HCT116 (cell line): ENCODE data around the gene RNF151. TPM values are rescaled to one million over a fixed set of nuclear protein-coding genes. Genes with fewer than 3 reads are reported as not detected.

Source experiments
- ATAC-seq: fragments of 200-7000 bp; cut with Tn5 transposase; 2 replicates; pipeline ENCODE4 v1.9.1; 2020; ENCODE audit warnings: mild to moderate bottlenecking, moderate library complexity
- BruUV-seq: library from RNA; stranded (reverse); fragments of 400-500 nt; replicated peaks from 2 replicates; lab custom pipeline; 2021; lab: Mats Ljungman, UMichigan
- CTCF ChIA-PET: fragments of 300-600 bp; sonication (Branson Sonifier 250); formaldehyde crosslinking; loops from one replicate; lab custom pipeline; 2021; ENCODE audit warnings: antibody characterized with exemption; lab: Charles Lee
- POLR2A ChIA-PET: fragments of 300-600, 350-600 bp; sonication (Branson Sonifier 250); formaldehyde crosslinking; loops from one replicate; lab custom pipeline; 2021; ENCODE audit warnings: antibody characterized with exemption; lab: Charles Lee
- RAD21 ChIA-PET, 2 experiments: fragments of 300-600 bp; sonication (Branson Sonifier 250); formaldehyde crosslinking; loops; one replicate each; lab custom pipeline; 2023; ENCODE audit warnings: low total read pairs in 2 of 2; ENCODE audit not compliant: uncharacterized antibody in 2 of 2, unreplicated experiment in 2 of 2, low non-redundant PET in 1 of 2; lab: Charles Lee
- DNase-seq: peaks from one replicate; pipeline ENCODE4 v3.0.0-alpha.2; 2010; ENCODE audit warnings: low read depth, low spot score
- H2AFZ ChIP-seq: fragments of 200-600 bp; shearing (Covaris generic), sonication (generic); 2 replicates; pipeline ENCODE4 v1.6.1; 2017; ENCODE audit warnings: low read depth, mixed run types, mixed read lengths, antibody characterized with exemption, low read length; ENCODE audit not compliant: poor library complexity, severe bottlenecking
- H3K27ac ChIP-seq: 2 replicates; pipeline ENCODE4 v1.5.1; 2012; ENCODE audit warnings: low read depth, low read length
- H3K27me3 ChIP-seq: fragments of 200-600 bp; sonication (generic); 2 replicates; pipeline ENCODE4 v1.6.1; 2016; ENCODE audit warnings: mixed run types, low read length, mixed read lengths; ENCODE audit not compliant: insufficient read depth
- H3K36me3 ChIP-seq, 2 experiments: fragments of 200-500 bp in 1 of 2; fragments of 200-600 bp in 1 of 2; sonication (Bioruptor generic) in 1 of 2; sonication (generic) in 1 of 2; 2 replicates each; pipeline versions ENCODE4 v1.5.1 to v1.6.1; 2014 to 2016; ENCODE audit warnings: low read length in 2 of 2, inconsistent platforms in 1 of 2, mixed read lengths in 1 of 2, mixed run types in 1 of 2; ENCODE audit not compliant: insufficient read depth in 2 of 2, control insufficient read depth in 1 of 2
- H3K4me1 ChIP-seq, 2 experiments: fragments of 200-600 bp in 1 of 2; sonication (generic) in 1 of 2; 2 replicates each; pipeline versions ENCODE4 v1.5.1 to v1.6.1; 2012 to 2017; ENCODE audit warnings: low read length in 2 of 2, inconsistent platforms in 1 of 2, mild to moderate bottlenecking in 1 of 2, mixed read lengths in 1 of 2, mixed run types in 1 of 2, moderate library complexity in 1 of 2; ENCODE audit not compliant: insufficient read depth in 2 of 2, control insufficient read depth in 1 of 2
- H3K4me2 ChIP-seq: fragments of 200-600 bp; sonication (generic); 2 replicates; pipeline ENCODE4 v1.6.1; 2017; ENCODE audit warnings: mixed run types, low read length, mixed read lengths
- H3K4me3 ChIP-seq, 2 experiments: fragments of 200-600 bp in 1 of 2; sonication (generic) in 1 of 2; replicated peaks in 1 of 2; 2 replicates each; pipeline ENCODE4 v1.5.1; 2011 to 2016; ENCODE audit warnings: low read length in 2 of 2, control low read depth in 1 of 2, low read depth in 1 of 2, mild to moderate bottlenecking in 1 of 2, mixed read lengths in 1 of 2, mixed run types in 1 of 2
- H3K79me2 ChIP-seq: fragments of 200-600 bp; sonication (generic); 2 replicates; pipeline ENCODE4 v1.6.1; 2017; ENCODE audit warnings: mild to moderate bottlenecking, mixed run types, low read length, moderate library complexity, mixed read lengths; ENCODE audit not compliant: insufficient read depth
- H3K9ac ChIP-seq: fragments of 200-600 bp; sonication (generic); 2 replicates; pipeline ENCODE4 v1.6.1; 2016; ENCODE audit warnings: low read length, mixed read lengths
- H3K9me2 ChIP-seq: fragments of 200-600 bp; sonication (generic), shearing (Covaris generic); 2 replicates; pipeline ENCODE4 v1.6.1; 2017; ENCODE audit warnings: mixed run types, mild to moderate bottlenecking, moderate library complexity; ENCODE audit not compliant: insufficient read depth
- H3K9me3 ChIP-seq, 2 experiments: fragments of 200-500 bp in 1 of 2; fragments of 200-600 bp in 1 of 2; sonication (Bioruptor generic) in 1 of 2; sonication (generic) in 1 of 2; 2 replicates each; pipeline ENCODE4 v1.6.1; 2014 to 2017; ENCODE audit warnings: low read length in 2 of 2, mixed read lengths in 2 of 2, inconsistent platforms in 1 of 2, low read depth in 1 of 2, mild to moderate bottlenecking in 1 of 2, mixed run types in 1 of 2, moderate library complexity in 1 of 2; ENCODE audit not compliant: control insufficient read depth in 1 of 2, insufficient read depth in 1 of 2
- H4K20me1 ChIP-seq: fragments of 200-600 bp; sonication (generic), shearing (Covaris generic); 2 replicates; pipeline ENCODE4 v1.6.1; 2017; ENCODE audit warnings: mixed run types, mild to moderate bottlenecking, moderate library complexity; ENCODE audit not compliant: insufficient read depth
- CBX3 ChIP-seq: IDR thresholded peaks from 2 replicates; pipeline ENCODE4 v1.6.1; 2012; ENCODE audit warnings: low read depth
- EZH2phosphoT487 ChIP-seq: fragments of 200-600 bp; IDR thresholded peaks from 2 replicates; pipeline ENCODE4 v1.6.1; 2018; ENCODE audit warnings: antibody characterized with exemption, borderline replicate concordance
- SIN3A ChIP-seq: IDR thresholded peaks from 2 replicates; pipeline ENCODE4 v1.6.1; 2012; ENCODE audit warnings: low read depth
- SRF ChIP-seq: IDR thresholded peaks from 2 replicates; pipeline ENCODE4 v1.6.1; 2012; ENCODE audit warnings: low read depth
- TCF7L2 ChIP-seq: IDR thresholded peaks from 2 replicates; pipeline ENCODE4 v1.7.0; 2011; ENCODE audit warnings: borderline replicate concordance, inconsistent platforms; ENCODE audit not compliant: insufficient read depth, insufficient read length; ENCODE audit errors: extremely low read depth
- ZFX ChIP-seq: fragments of 450-650 bp; IDR thresholded peaks from 2 replicates; pipeline ENCODE4 v1.6.1; 2017
- intact Hi-C: fragments of 100-400 bp; cut with micrococcal nuclease; formaldehyde crosslinking; loops from 2 replicates; pipeline ENCODE4 v1.10.0; 2022
- total RNA-seq: library from RNA; stranded (reverse); gene quantifications from one replicate; pipeline ENCODE4 v1.2.1, GENCODE V29; 2021; ENCODE audit not compliant: unreplicated experiment
- TF ChIP-seq, protein P1 (sequence below): IDR thresholded peaks from 2 replicates; pipeline ENCODE4 v1.6.1; 2012; ENCODE audit warnings: low read depth

Gene RNF151
- total RNA-seq, 1 experiment from 2014 or later, result 0.30 TPM

DNA sequence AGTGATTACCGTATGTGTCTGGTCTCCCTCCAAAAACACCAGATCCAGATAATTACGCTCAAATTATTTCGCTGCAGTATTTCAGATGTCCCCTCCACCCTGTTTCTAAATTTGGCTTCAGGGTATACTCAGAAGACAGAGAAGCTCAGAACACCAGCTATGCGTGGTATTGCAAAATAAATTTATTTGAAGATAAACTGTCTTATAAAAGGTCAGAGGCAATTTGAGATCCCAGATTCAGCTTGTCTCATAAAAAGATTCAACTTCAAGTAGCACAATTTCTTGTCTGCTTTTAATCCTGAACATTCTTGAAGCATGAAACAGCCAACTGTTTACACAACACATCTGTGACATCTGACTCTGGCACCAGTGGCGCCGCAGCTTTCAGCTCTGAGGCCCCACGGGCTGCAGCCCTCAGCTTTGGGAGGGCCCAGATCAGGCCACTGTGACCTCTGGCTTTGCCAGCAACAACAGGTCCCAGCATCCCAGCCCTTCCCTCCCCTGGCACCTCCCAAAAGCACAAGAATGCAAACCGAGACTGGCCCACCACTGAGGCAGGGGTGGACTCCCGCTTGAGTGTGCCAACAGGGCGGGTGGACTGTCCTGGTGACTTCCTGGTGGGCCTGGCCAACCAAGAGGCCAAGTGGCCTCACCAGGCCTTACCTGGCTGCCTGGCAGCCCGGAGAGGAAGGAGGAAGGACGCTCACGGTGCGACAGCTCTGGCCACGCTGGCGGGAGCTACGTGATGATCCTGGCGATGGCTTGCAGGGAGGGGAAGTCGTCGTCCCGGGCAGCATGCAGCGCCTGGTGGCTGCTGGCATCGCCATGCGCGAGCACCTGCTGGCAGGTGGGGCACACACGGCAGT is 31.1 kb downstream of the RNF151 start:
- DNase-seq (no peak), ATAC-seq (no peak)
- RAD21 ChIA-PET, result no interaction called here
- Histone ChIP-seq H3K4me3 (no peak overlapping the region), H3K27me3 (no peaks in the 10 kb centered on the region), H3K36me3 (peaks cover 23 to 44% of the 10 kb centered on the region in 2 experiments; a peak in 3 of 4 replicates), H4K20me1 (no peaks in the 10 kb centered on the region), H3K79me2 (peaks cover 17% of the 10 kb centered on the region; the same call in 1 of the 2 replicates), H3K9me3 (no peaks in the 10 kb centered on the region), H3K9ac (no peak overlapping the region), H3K27ac (no peak overlapping the region), H2AFZ (no peak overlapping the region), H3K9me2 (no peaks in the 10 kb centered on the region), H3K4me2 (no peak overlapping the region), H3K4me1 (peaks cover 0 to 7% of the 10 kb centered on the region in 2 experiments; a peak in 2 of 4 replicates)
- TF ChIP-seq CBX3 (no peak), EZH2phosphoT487 (no peak), SIN3A (no peak), ZFX (no peak), TCF7L2 (no peak), SRF (no peak)
- TF ChIP-seq, protein P1, sequence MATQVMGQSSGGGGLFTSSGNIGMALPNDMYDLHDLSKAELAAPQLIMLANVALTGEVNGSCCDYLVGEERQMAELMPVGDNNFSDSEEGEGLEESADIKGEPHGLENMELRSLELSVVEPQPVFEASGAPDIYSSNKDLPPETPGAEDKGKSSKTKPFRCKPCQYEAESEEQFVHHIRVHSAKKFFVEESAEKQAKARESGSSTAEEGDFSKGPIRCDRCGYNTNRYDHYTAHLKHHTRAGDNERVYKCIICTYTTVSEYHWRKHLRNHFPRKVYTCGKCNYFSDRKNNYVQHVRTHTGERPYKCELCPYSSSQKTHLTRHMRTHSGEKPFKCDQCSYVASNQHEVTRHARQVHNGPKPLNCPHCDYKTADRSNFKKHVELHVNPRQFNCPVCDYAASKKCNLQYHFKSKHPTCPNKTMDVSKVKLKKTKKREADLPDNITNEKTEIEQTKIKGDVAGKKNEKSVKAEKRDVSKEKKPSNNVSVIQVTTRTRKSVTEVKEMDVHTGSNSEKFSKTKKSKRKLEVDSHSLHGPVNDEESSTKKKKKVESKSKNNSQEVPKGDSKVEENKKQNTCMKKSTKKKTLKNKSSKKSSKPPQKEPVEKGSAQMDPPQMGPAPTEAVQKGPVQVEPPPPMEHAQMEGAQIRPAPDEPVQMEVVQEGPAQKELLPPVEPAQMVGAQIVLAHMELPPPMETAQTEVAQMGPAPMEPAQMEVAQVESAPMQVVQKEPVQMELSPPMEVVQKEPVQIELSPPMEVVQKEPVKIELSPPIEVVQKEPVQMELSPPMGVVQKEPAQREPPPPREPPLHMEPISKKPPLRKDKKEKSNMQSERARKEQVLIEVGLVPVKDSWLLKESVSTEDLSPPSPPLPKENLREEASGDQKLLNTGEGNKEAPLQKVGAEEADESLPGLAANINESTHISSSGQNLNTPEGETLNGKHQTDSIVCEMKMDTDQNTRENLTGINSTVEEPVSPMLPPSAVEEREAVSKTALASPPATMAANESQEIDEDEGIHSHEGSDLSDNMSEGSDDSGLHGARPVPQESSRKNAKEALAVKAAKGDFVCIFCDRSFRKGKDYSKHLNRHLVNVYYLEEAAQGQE, result no peak
- POLR2A ChIA-PET, result interaction anchor here (1.8 kb wide), 1 partner anchor 10 kb away, joined by 3 read pairs; no protein-coding TSS in a partner anchor
- intact Hi-C loops, result no loop called here
- CTCF ChIA-PET, result interaction anchor here (0.6 kb wide), 1 partner anchor 143 kb away, joined by 3 read pairs; no protein-coding TSS in a partner anchor
- no TSS peak for BruUV-seq
